Transverse colon (tissue), 4 donors: ENCODE results near the gene NFASC. TPM values are rescaled to one million over a fixed set of nuclear protein-coding genes. Genes with fewer than 3 reads are reported as not detected.

ENCODE experiments used
- DNase-seq: peaks from one replicate; pipeline ENCODE4 v3.0.0-alpha.2; 2019
- H3K27ac ChIP-seq, 4 donors: fragments of 200-600 bp; sonication (generic); 2 replicates each; pipeline ENCODE4 v1.5.1; 2016 to 2018; ENCODE audit warnings: inconsistent platforms in 4 of 4
- H3K27me3 ChIP-seq: fragments of 200-600 bp; sonication (generic); 2 replicates; pipeline ENCODE4 v1.5.1; 2017; ENCODE audit warnings: inconsistent platforms
- H3K36me3 ChIP-seq, 4 donors: fragments of 200-600 bp; sonication (generic); 2 replicates each; pipeline ENCODE4 v1.5.1; 2017 to 2019; ENCODE audit warnings: inconsistent platforms in 4 of 4
- H3K4me1 ChIP-seq, 4 donors: fragments of 200-600 bp; sonication (generic); 2 replicates each; pipeline ENCODE4 v1.5.1; 2017 to 2020; ENCODE audit warnings: inconsistent platforms in 4 of 4
- H3K4me3 ChIP-seq, 4 donors: fragments of 200-600 bp; sonication (generic); 1 replicate in 1 of 4; 2 replicates in 3 of 4; pipeline versions ENCODE4 v1.5.1 to v1.6.1; 2017 to 2019; ENCODE audit warnings: inconsistent platforms in 4 of 4
- H3K9me3 ChIP-seq, 2 donors: fragments of 200-600 bp; sonication (generic); 2 replicates each; pipeline ENCODE4 v1.5.1; 2017 to 2019; ENCODE audit warnings: inconsistent platforms in 2 of 2
- CTCF ChIP-seq, 5 experiments: fragments of 200-600 bp in 3 of 5; fragments of 450-650 bp in 2 of 5; sonication (generic) in 3 of 5; IDR thresholded peaks; 1 replicate in 2 of 5; 2 replicates in 3 of 5; pipeline ENCODE4 v1.5.1; 2016 to 2017; ENCODE audit warnings: antibody characterized with exemption in 5 of 5, inconsistent platforms in 3 of 5, mild to moderate bottlenecking in 2 of 5, moderate library complexity in 1 of 5
- EP300 ChIP-seq: sonication (generic); formaldehyde crosslinking; IDR thresholded peaks from one replicate; pipeline ENCODE4 v1.6.1; 2017; ENCODE audit warnings: antibody characterized with exemption, low read depth
- POLR2A ChIP-seq: fragments of 450-650 bp; IDR thresholded peaks from one replicate; pipeline ENCODE4 v1.6.1; 2016; ENCODE audit warnings: antibody characterized with exemption, mild to moderate bottlenecking, moderate library complexity
- POLR2AphosphoS5 ChIP-seq, 3 donors: sonication (generic); formaldehyde crosslinking; IDR thresholded peaks; one replicate each; pipeline ENCODE4 v1.6.1; 2016; ENCODE audit warnings: antibody characterized with exemption in 3 of 3
- WGBS, 2 donors: methylation state at CpG; one replicate each; pipeline ENCODE4 v1.1.5; 2018; ENCODE audit warnings: low coverage in 1 of 2; 5-methylcytosine and 5-hydroxymethylcytosine counted together
- in situ Hi-C, 4 donors: fragments of 200-750 bp; cut with MboI; loops; one replicate each; pipeline versions ENCODE4 v1.15.0 to v1.15.1; 2017; ENCODE audit warnings: low sequenced_read_pairs in 3 of 4, low pct_ligation_motif_present in 1 of 4, low pct_unique_long_range_greater_than_20kb in 1 of 4
- intact Hi-C: fragments of 100-400 bp; cut with DNase I; formaldehyde crosslinking; loops from one replicate; pipeline ENCODE4 v1.15.1; 2023; ENCODE audit warnings: low total_unique reads
- total RNA-seq, 4 donors: library from RNA; depleted of rRNA; stranded (reverse); fragments of >200 nt; gene quantifications; one replicate each; pipeline ENCODE4 v1.1.0, GENCODE V29; 2016

The NFASC gene
- total RNA-seq, 4 donors from 2014 or later, result 11.3 to 48.8 (median 13.4) TPM

- H3K4me3 ChIP-seq, result no peak overlapping the region
- WGBS, 2 donors, result 78% methylated on average over 2 of the region's 2 CpGs; no CpG with 5 or more reads in 1 of the 2 donors
- H3K4me1 ChIP-seq, result no peaks in the 10 kb centered on the region
- intact Hi-C loops (no loop called here), in situ Hi-C loops (no loop called here)
- no peak overlapping the region for H3K27ac ChIP-seq
- H3K9me3 ChIP-seq, result no peaks in the 10 kb centered on the region
- DNase-seq, result no peak
- H3K27me3 ChIP-seq, result no peaks in the 10 kb centered on the region
- H3K36me3 ChIP-seq, result no peaks in the 10 kb centered on the region
- TF ChIP-seq CTCF (IDR thresholded peaks at IDR 0.05) (no peak), EP300 (no peak), POLR2A (no peak), POLR2AphosphoS5 (IDR thresholded peaks at IDR 0.05) (no peak)
These were observed 89.2 kb downstream of the NFASC start for GRCh38 chr1:204959836-204960235.

GRCh38 chr1:204960306-204961125 is 89.9 kb downstream of the NFASC start:
- intact Hi-C loops, result no loop called here
- H3K4me1 ChIP-seq, result no peaks in the 10 kb centered on the region
- no peak overlapping the region for H3K27ac ChIP-seq
- 69 to 77% methylated on average over 3 to 8 of the region's 8 CpGs for WGBS, 2 donors
- H3K4me3 ChIP-seq, result no peak overlapping the region
- TF ChIP-seq POLR2AphosphoS5 (IDR thresholded peaks at IDR 0.05) (no peak), EP300 (no peak), POLR2A (no peak), CTCF (IDR thresholded peaks at IDR 0.05) (no peak)
- DNase-seq, result no peak
- H3K9me3 ChIP-seq, result no peaks in the 10 kb centered on the region
- H3K36me3 ChIP-seq, result no peaks in the 10 kb centered on the region
- no peaks in the 10 kb centered on the region for H3K27me3 ChIP-seq
- in situ Hi-C loops, result no loop called here

GRCh38 chr1:204961765-204962419 is 91.2 kb downstream of the NFASC start:
- Histone ChIP-seq H3K4me1 (no peaks in the 10 kb centered on the region), H3K9me3 (no peaks in the 10 kb centered on the region), H3K27me3 (no peaks in the 10 kb centered on the region), H3K27ac (no peak overlapping the region), H3K36me3 (no peaks in the 10 kb centered on the region), H3K4me3 (no peak overlapping the region)
- 60 to 75% methylated on average over 4 to 8 of the region's 8 CpGs for WGBS, 2 donors
- DNase-seq, result no peak
- TF ChIP-seq CTCF (IDR thresholded peaks at IDR 0.05), result no peak
- no peak for TF ChIP-seq EP300
- TF ChIP-seq POLR2A, result no peak
- no peak for TF ChIP-seq POLR2AphosphoS5 (IDR thresholded peaks at IDR 0.05)
- intact Hi-C loops, result no loop called here
- in situ Hi-C loops, result no loop called here

GRCh38 chr1:204962742-204963632 is 92.3 kb downstream of the NFASC start:
- Histone ChIP-seq H3K4me1 (no peaks in the 10 kb centered on the region), H3K36me3 (no peaks in the 10 kb centered on the region), H3K9me3 (no peaks in the 10 kb centered on the region), H3K27ac (no peak overlapping the region), H3K27me3 (no peaks in the 10 kb centered on the region), H3K4me3 (no peak overlapping the region)
- no peak for DNase-seq
- intact Hi-C loops (no loop called here), in situ Hi-C loops (no loop called here)
- TF ChIP-seq CTCF (IDR thresholded peaks at IDR 0.05), result no peak
- no peak for TF ChIP-seq EP300
- TF ChIP-seq POLR2A, result no peak
- TF ChIP-seq POLR2AphosphoS5 (IDR thresholded peaks at IDR 0.05), result no peak
- WGBS, 2 donors, result 68 to 82% methylated on average over 2 to 6 of the region's 6 CpGs
